Measurements from ENCODE around the gene FBXO3. TPM values are rescaled to one million over a fixed set of nuclear protein-coding genes. Genes with fewer than 3 reads are reported as not detected.

FBXO3 gene
- total RNA-seq, 1 donor from 2014 or later, result 39.1 TPM

Other genes with a start within 250 kb of the FBXO3 start
- gene C11orf91, start 73.7 kb downstream of the FBXO3 start, total RNA-seq, result not detected
- 64.7 TPM for gene CD59, start 38.1 kb downstream of the FBXO3 start, total RNA-seq
- 16.7 TPM for gene LMO2, start 117.6 kb upstream of the FBXO3 start, total RNA-seq